GM12878 (cell line): ENCODE data around the gene EML3. TPM values are rescaled to one million over a fixed set of nuclear protein-coding genes. Genes with fewer than 3 reads are reported as not detected.

Source experiments
- ATAC-seq: fragments of 200-7000 bp; cut with Tn5 transposase; 3 replicates; pipeline ENCODE4 v1.9.1; 2020; ENCODE audit warnings: mild to moderate bottlenecking, moderate library complexity
- BruUV-seq: library from RNA; stranded (reverse); fragments of 400-500 nt; replicated peaks from 2 replicates; lab custom pipeline; 2021; lab: Mats Ljungman, UMichigan
- CTCF ChIA-PET: fragments of 300-600 bp; sonication (Branson Sonifier 250); formaldehyde crosslinking; extraction: SDS; loops from one replicate; lab custom pipeline; 2021; ENCODE audit warnings: inconsistent platforms; lab: Yijun Ruan, JAX
- POLR2A ChIA-PET: fragments of 350-600 bp; formaldehyde crosslinking; extraction: SDS; loops from one replicate; lab custom pipeline; 2021; ENCODE audit warnings: inconsistent platforms; lab: Charles Lee
- RAD21 ChIA-PET: fragments of 300-600 bp; sonication (Branson Sonifier 250); formaldehyde crosslinking; loops from one replicate; lab custom pipeline; 2023; ENCODE audit warnings: antibody characterized with exemption; ENCODE audit not compliant: unreplicated experiment; lab: Charles Lee
- SMC1A ChIA-PET: fragments of 300-600 bp; sonication (Branson Sonifier 250); formaldehyde crosslinking; loops from one replicate; lab custom pipeline; 2023; ENCODE audit not compliant: unreplicated experiment, uncharacterized antibody; lab: Charles Lee
- DNase-seq: peaks from one replicate; pipeline ENCODE4 v3.0.0-alpha.2; 2011; ENCODE audit warnings: low read depth, low spot score
- FAIRE-seq: peaks from 3 replicates; lab custom pipeline; 2011; peaks lifted over from hg19 to GRCh38; lab: Jason Lieb, UNC
- H2AFZ ChIP-seq: 2 replicates; pipeline ENCODE4 v1.6.0; 2011; ENCODE audit warnings: low read depth, low read length, control low read depth; ENCODE audit not compliant: control insufficient read depth
- H3K27ac ChIP-seq: 2 replicates; pipeline ENCODE4 v1.5.1; 2011; ENCODE audit warnings: control low read depth; ENCODE audit not compliant: control insufficient read depth, insufficient read depth
- H3K27me3 ChIP-seq, 2 experiments: replicated peaks in 1 of 2; 2 replicates each; pipeline versions ENCODE4 v1.6.0 to v1.6.1; 2011; ENCODE audit warnings: low read length in 1 of 2; ENCODE audit not compliant: control insufficient read depth in 2 of 2, insufficient read depth in 2 of 2
- H3K36me3 ChIP-seq, 2 experiments: 2 replicates each; pipeline ENCODE4 v1.5.1; 2011; ENCODE audit warnings: low read length in 1 of 2; ENCODE audit not compliant: control insufficient read depth in 2 of 2, insufficient read depth in 2 of 2
- H3K4me1 ChIP-seq: 2 replicates; pipeline ENCODE4 v1.6.1; 2011; ENCODE audit warnings: mild to moderate bottlenecking, low read length, moderate library complexity, mixed read lengths; ENCODE audit not compliant: control insufficient read depth, insufficient read depth
- H3K4me2 ChIP-seq: 2 replicates; pipeline ENCODE4 v1.6.0; 2011; ENCODE audit warnings: control low read depth; ENCODE audit not compliant: control insufficient read depth, insufficient read depth
- H3K4me3 ChIP-seq: fragments of 200-600 bp; sonication (generic); 2 replicates; pipeline ENCODE4 v1.5.1; 2016
- H3K79me2 ChIP-seq: 2 replicates; pipeline ENCODE4 v1.6.0; 2011; ENCODE audit warnings: low read length; ENCODE audit not compliant: control insufficient read depth, insufficient read depth
- H3K9ac ChIP-seq: 2 replicates; pipeline ENCODE4 v1.8.0; 2011; ENCODE audit warnings: low read length, control low read depth, mixed read lengths; ENCODE audit not compliant: control insufficient read depth, insufficient read depth
- H3K9me3 ChIP-seq: replicated peaks from 3 replicates; pipeline ENCODE4 v1.5.1; 2011; ENCODE audit warnings: mild to moderate bottlenecking, low read length; ENCODE audit not compliant: control insufficient read depth, insufficient read depth
- H4K20me1 ChIP-seq: 2 replicates; pipeline ENCODE4 v1.6.0; 2011; ENCODE audit not compliant: control insufficient read depth, insufficient read depth
- CREB1 ChIP-seq: IDR thresholded peaks from 2 replicates; pipeline ENCODE4 v1.6.1; 2012; ENCODE audit warnings: low read depth, mild to moderate bottlenecking, inconsistent platforms
- EED ChIP-seq: sonication (generic); IDR thresholded peaks from 2 replicates; pipeline ENCODE4 v1.6.1; 2016; ENCODE audit warnings: antibody characterized with exemption, low read depth
- MTA3 ChIP-seq: IDR thresholded peaks from 2 replicates; pipeline ENCODE4 v1.6.1; 2012; ENCODE audit warnings: low read length, inconsistent platforms, borderline replicate concordance
- NR2F1 ChIP-seq: fragments of 450-650 bp; conservative IDR thresholded peaks from 2 replicates; pipeline ENCODE4 v1.6.1; 2017; ENCODE audit warnings: mild to moderate bottlenecking
- PAX8 ChIP-seq: fragments of 450-650 bp; IDR thresholded peaks from 2 replicates; pipeline ENCODE4 v1.6.1; 2017; ENCODE audit warnings: mild to moderate bottlenecking, moderate library complexity
- YY1 ChIP-seq: IDR thresholded peaks from 2 replicates; pipeline ENCODE4 v1.6.1; 2011; ENCODE audit warnings: low read depth, mild to moderate bottlenecking, low read length
- WGBS: methylation state at CpG from one replicate; pipeline ENCODE4 v1.1.6; 2016; ENCODE audit warnings: low lambda C conversion rate; ENCODE audit not compliant: insufficient replicate concordance, insufficient coverage; ENCODE audit errors: missing lambda C conversion rate; 5-methylcytosine and 5-hydroxymethylcytosine counted together
- in situ Hi-C: fragments of 300-500 bp; cut with MboI; formaldehyde crosslinking; loops from 9 replicates; pipeline ENCODE4 v1.14.3; 2018; ENCODE audit warnings: mixed read lengths
- intact Hi-C: fragments of 100-400 bp; cut with micrococcal nuclease; formaldehyde crosslinking; loops from one replicate; pipeline ENCODE4 v1.14.2; 2022; ENCODE audit not compliant: unreplicated experiment
- polyA plus RNA-seq, 11 experiments: library from polyadenylated mRNA; depleted of rRNA in 4 of 11; unstranded in 6 of 11; stranded (reverse) in 5 of 11; fragments of >200 nt; fragmentation: Nextera tagmentation in 4 of 11; fragmentation: Illumina TruSeq in 1 of 11; extraction: Ambion mirVana in 4 of 11; extraction: Trizol in 1 of 11; gene quantifications; 1 replicate in 1 of 11; 2 replicates in 10 of 11; pipeline versions ENCODE4 v1.2.1 to v1.2.3, GENCODE V29; 2011 to 2016; ENCODE audit warnings: inconsistent platforms in 2 of 11, missing spikeins in 2 of 11, low read depth in 1 of 11
- total RNA-seq, 4 experiments: library from RNA; depleted of rRNA in 3 of 4; stranded (reverse); fragments of >200 nt in 3 of 4; fragmentation: Illumina TruSeq in 1 of 4; extraction: Trizol in 1 of 4; gene quantifications; 2 replicates each; pipeline versions ENCODE4 v1.2.1 to v1.2.3, GENCODE V29; 2013 to 2021
- TF ChIP-seq, protein P1 (sequence below): fragments of 150-350 bp; IDR thresholded peaks from 2 replicates; pipeline ENCODE4 v1.6.1; 2016; ENCODE audit warnings: low read depth, low read length
- TF ChIP-seq, protein P2 (sequence below): fragments of 450-650 bp; IDR thresholded peaks from 2 replicates; pipeline ENCODE4 v1.6.1; 2017; ENCODE audit warnings: mild to moderate bottlenecking
- TF ChIP-seq, protein P3 (sequence below): fragments of 450-650 bp; IDR thresholded peaks from 2 replicates; pipeline ENCODE4 v1.6.1; 2017; ENCODE audit warnings: mild to moderate bottlenecking, moderate library complexity
- TF ChIP-seq, protein P4 (sequence below): fragments of 150-350 bp; IDR thresholded peaks from 2 replicates; pipeline ENCODE4 v1.6.1; 2014; ENCODE audit warnings: mild to moderate bottlenecking, low read depth, low read length

EML3 gene
- total and polyA plus RNA-seq, 10 of the 15 experiments (the other 5 are each of a cell fraction or from before 2014, with no cell fraction given), result 0.58 to 82.5 (median 24.8) TPM

DNA sequence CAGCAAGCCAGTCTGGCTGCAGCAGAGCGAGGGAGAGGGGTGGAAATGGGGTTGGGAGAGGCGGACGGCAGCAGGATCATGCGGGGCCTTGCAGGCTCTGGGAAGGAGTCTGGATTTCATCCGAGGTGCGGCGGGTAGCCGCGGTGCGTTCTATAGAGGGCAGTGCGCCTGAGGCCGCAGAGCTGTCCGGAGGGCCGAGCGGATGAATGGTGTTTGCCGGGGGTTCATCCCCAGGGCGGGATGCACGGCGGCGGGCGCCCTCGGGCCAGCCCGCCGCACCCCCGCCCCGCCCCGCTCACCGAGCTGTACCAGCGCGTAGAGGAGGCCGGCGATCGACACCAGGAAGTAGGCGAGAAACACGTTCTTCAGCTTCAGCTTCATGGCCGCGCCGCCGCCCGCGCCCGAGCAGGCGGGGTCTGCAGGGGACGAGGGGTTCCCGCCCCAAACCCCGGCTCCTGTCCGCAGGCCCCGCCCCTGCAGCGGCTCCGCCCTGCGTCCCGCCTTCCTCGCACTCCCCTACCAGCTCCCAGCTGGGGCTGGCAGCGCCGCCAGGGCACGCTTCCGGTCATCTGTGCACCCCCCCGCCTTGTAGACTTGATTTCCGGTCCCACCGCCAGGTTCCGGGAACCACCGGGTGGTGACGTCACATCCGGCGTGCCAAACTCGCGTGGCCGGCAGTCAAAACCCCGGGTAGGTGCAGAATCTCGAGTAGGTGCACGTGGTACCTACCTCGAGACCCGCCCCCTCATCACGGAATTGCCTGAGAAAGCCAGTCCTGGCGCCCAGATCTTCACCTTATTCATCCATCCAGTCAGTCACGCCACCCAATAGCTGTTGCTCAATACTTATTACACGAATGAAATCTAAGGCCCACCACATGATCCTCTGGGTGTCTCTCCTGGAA, 9.2 kb upstream of the EML3 start, which contains the start of gene B3GAT3:
Gene B3GAT3 (minus strand): TSS at position 420 of the 904 bp plus-strand sequence. CDS start 39 bp downstream, at position 381.
- peak within 1 kb of the TSS; percentile 98 for H3K4me2 ChIP-seq
- no peaks in the 10 kb centered on the region for H3K9me3 ChIP-seq
- peak; percentile 99 for FAIRE-seq
- CTCF ChIA-PET, result interaction anchor here (0.8 to 2.8 kb wide), 12 partner anchors 10 to 148 kb away, joined by 3 to 12 read pairs (median 5); partner anchors contain the start of genes C11orf98, CSKMT, MTA2 and TUT1
- in situ Hi-C loops (no loop called here), intact Hi-C loops (loop anchor here (2.0 kb wide), 1 partner anchor 25 kb away; the partner anchor contains the start of gene GANAB)
- peak within 1 kb of the TSS; percentile 81 for H3K27ac ChIP-seq
- H3K4me3 ChIP-seq, result peak within 1 kb of the TSS; percentile 84
- peak within 1 kb of the TSS; percentile 96 for H3K9ac ChIP-seq
- BruUV-seq, result no TSS peak
- H3K79me2 ChIP-seq, result peaks cover 11% of the 10 kb centered on the region
- DNase-seq, result peak; percentile 98
- SMC1A ChIA-PET, result interaction anchor here (0.6 to 2.6 kb wide), 14 partner anchors 10 to 240 kb away, joined by 3 to 11 read pairs (median 4); partner anchors contain the start of genes C11orf98, CSKMT, MTA2 and TUT1
- peaks cover 6 to 12% of the 10 kb centered on the region in 2 experiments for H3K36me3 ChIP-seq
- WGBS, result under 1% methylated on average over 71 of the region's 77 CpGs
- RAD21 ChIA-PET, result interaction anchor here (0.8 to 3.3 kb wide), 17 partner anchors 8 to 236 kb away, joined by 3 to 25 read pairs (median 5); partner anchors contain the start of genes C11orf98, CSKMT, EEF1G and EML3
- POLR2A ChIA-PET, result interaction anchor here (0.5 to 5.0 kb wide), 37 partner anchors 9 to 1187 kb away, joined by 3 to 50 read pairs (median 5); partner anchors contain the start of genes C11orf98, CSKMT, EEF1G and EML3
- ATAC-seq, result peak; percentile 98
- no peaks in the 10 kb centered on the region for H3K27me3 ChIP-seq
- 0 out of 2 replicates have a peak, but pooled peaks cover 4% of the 10 kb centered on the region for H3K4me1 ChIP-seq
- H4K20me1 ChIP-seq, result no peaks in the 10 kb centered on the region
- peak within 1 kb of the TSS; percentile 67 for H2AFZ ChIP-seq
- TF ChIP-seq, protein P1, sequence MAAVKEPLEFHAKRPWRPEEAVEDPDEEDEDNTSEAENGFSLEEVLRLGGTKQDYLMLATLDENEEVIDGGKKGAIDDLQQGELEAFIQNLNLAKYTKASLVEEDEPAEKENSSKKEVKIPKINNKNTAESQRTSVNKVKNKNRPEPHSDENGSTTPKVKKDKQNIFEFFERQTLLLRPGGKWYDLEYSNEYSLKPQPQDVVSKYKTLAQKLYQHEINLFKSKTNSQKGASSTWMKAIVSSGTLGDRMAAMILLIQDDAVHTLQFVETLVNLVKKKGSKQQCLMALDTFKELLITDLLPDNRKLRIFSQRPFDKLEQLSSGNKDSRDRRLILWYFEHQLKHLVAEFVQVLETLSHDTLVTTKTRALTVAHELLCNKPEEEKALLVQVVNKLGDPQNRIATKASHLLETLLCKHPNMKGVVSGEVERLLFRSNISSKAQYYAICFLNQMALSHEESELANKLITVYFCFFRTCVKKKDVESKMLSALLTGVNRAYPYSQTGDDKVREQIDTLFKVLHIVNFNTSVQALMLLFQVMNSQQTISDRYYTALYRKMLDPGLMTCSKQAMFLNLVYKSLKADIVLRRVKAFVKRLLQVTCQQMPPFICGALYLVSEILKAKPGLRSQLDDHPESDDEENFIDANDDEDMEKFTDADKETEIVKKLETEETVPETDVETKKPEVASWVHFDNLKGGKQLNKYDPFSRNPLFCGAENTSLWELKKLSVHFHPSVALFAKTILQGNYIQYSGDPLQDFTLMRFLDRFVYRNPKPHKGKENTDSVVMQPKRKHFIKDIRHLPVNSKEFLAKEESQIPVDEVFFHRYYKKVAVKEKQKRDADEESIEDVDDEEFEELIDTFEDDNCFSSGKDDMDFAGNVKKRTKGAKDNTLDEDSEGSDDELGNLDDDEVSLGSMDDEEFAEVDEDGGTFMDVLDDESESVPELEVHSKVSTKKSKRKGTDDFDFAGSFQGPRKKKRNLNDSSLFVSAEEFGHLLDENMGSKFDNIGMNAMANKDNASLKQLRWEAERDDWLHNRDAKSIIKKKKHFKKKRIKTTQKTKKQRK, result no peak
- TF ChIP-seq, protein P2, sequence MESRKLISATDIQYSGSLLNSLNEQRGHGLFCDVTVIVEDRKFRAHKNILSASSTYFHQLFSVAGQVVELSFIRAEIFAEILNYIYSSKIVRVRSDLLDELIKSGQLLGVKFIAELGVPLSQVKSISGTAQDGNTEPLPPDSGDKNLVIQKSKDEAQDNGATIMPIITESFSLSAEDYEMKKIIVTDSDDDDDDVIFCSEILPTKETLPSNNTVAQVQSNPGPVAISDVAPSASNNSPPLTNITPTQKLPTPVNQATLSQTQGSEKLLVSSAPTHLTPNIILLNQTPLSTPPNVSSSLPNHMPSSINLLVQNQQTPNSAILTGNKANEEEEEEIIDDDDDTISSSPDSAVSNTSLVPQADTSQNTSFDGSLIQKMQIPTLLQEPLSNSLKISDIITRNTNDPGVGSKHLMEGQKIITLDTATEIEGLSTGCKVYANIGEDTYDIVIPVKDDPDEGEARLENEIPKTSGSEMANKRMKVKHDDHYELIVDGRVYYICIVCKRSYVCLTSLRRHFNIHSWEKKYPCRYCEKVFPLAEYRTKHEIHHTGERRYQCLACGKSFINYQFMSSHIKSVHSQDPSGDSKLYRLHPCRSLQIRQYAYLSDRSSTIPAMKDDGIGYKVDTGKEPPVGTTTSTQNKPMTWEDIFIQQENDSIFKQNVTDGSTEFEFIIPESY, result no peak
- TF ChIP-seq CREB1 (peak; percentile 94), MTA3 (no peak), NR2F1 (0 out of 2 replicates have a peak, but pooled peaks have one; percentile 24), EED (peak; percentile 59; the same call in 1 of the 2 replicates), PAX8 (no peak), YY1 (peak; percentile 78)
- TF ChIP-seq, protein P3, sequence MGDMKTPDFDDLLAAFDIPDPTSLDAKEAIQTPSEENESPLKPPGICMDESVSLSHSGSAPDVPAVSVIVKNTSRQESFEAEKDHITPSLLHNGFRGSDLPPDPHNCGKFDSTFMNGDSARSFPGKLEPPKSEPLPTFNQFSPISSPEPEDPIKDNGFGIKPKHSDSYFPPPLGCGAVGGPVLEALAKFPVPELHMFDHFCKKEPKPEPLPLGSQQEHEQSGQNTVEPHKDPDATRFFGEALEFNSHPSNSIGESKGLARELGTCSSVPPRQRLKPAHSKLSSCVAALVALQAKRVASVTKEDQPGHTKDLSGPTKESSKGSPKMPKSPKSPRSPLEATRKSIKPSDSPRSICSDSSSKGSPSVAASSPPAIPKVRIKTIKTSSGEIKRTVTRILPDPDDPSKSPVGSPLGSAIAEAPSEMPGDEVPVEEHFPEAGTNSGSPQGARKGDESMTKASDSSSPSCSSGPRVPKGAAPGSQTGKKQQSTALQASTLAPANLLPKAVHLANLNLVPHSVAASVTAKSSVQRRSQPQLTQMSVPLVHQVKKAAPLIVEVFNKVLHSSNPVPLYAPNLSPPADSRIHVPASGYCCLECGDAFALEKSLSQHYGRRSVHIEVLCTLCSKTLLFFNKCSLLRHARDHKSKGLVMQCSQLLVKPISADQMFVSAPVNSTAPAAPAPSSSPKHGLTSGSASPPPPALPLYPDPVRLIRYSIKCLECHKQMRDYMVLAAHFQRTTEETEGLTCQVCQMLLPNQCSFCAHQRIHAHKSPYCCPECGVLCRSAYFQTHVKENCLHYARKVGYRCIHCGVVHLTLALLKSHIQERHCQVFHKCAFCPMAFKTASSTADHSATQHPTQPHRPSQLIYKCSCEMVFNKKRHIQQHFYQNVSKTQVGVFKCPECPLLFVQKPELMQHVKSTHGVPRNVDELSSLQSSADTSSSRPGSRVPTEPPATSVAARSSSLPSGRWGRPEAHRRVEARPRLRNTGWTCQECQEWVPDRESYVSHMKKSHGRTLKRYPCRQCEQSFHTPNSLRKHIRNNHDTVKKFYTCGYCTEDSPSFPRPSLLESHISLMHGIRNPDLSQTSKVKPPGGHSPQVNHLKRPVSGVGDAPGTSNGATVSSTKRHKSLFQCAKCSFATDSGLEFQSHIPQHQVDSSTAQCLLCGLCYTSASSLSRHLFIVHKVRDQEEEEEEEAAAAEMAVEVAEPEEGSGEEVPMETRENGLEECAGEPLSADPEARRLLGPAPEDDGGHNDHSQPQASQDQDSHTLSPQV, result no peak
- TF ChIP-seq, protein P4, sequence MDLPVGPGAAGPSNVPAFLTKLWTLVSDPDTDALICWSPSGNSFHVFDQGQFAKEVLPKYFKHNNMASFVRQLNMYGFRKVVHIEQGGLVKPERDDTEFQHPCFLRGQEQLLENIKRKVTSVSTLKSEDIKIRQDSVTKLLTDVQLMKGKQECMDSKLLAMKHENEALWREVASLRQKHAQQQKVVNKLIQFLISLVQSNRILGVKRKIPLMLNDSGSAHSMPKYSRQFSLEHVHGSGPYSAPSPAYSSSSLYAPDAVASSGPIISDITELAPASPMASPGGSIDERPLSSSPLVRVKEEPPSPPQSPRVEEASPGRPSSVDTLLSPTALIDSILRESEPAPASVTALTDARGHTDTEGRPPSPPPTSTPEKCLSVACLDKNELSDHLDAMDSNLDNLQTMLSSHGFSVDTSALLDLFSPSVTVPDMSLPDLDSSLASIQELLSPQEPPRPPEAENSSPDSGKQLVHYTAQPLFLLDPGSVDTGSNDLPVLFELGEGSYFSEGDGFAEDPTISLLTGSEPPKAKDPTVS, result no peak
